DMS79 (cell line): Measurements from ENCODE around the gene GCNT2.
"Not testable (repeated sequence)": the region's sequence is repeated elsewhere in the genome, so short reads cannot be mapped to it uniquely, and the experiment has no call there.

Experiments
- DNase-seq: peaks from one replicate; lab custom pipeline; 2025; lab: John Stamatoyannopoulos, UW

Gene GCNT2

DNA sequence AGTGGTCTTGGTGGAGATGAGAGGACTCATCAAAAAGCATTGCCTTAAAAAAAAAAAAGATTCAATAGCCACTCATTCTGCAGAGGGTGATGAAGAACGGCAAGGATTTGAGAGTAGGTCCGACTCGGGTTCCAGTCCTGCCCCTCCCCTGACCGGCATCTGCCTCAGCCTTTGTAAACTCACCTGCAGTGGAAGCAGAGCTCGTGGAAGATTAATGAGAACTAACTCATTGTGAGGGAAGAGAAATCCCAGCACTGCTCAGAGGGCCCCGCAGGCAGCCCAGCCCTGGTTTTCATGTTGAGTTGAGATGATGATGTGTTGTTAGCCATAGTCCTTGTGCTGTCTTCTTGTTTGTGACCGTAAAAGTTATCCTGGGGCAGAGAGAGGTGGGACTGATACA, 59.4 kb downstream of the GCNT2 start:
- DNase-seq = no peak

GRCh38 chr6:10581402-10581801, 60.3 kb downstream of the GCNT2 start:
- not testable (repeated sequence) for DNase-seq

- peak; percentile 74 for DNase-seq
Measured at GRCh38 chr6:10582774-10583508, 61.8 kb downstream of the GCNT2 start.

DNA sequence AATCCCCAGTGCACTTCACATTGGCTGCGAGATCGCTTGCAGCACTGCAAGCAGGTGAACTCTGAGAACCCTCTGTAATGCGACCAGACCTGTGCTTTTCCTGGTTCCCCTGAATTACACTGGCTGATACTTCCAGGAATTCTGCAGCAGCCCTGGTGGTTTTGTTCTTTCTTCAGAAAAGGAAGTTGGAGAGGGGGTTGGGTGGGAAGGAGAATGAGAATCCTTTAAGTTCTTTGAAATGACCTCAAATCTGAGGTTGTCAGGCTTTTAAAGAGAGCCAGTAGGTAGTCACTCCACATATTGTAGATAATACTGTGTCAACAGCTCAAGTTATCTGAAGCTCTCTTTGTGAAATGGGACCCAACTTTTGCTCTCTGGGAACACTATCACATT, 62.4 kb downstream of the GCNT2 start:
- DNase-seq = no peak

DNA sequence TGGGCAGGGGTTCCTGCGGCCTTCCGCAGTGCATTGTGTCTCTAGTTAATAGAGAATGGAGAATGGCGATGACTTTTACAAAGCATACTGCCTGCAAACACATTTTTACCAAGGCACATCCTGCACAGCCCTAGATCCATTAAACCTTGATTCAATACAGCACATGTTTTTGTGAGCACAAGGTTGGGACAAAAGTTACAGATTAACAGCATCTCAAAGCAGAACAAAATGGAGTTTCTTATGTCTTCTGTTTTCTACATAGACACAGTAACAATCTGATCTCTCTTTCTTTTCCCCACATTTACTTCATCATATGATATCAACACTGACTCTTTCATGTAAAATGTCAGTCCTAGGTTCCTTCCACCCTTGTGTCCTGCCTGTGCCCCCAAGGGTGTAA, 63.5 kb downstream of the GCNT2 start:
- no peak for DNase-seq

- DNase-seq = no peak
Measured at GRCh38 chr6:10585209-10585845, 64.2 kb downstream of the GCNT2 start.

DNA sequence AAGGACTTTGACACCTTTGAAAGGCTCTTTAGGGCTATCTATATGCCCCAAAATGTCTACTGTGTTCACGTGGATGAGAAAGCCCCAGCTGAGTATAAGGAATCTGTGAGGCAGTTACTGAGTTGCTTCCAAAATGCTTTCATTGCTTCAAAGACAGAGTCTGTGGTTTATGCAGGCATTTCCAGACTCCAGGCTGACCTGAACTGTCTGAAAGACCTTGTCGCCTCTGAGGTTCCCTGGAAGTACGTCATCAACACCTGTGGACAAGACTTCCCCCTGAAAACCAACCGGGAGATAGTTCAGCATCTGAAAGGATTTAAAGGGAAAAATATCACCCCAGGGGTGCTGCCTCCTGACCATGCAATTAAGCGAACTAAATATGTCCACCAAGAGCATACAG, 65.2 kb downstream of the GCNT2 start:
- no peak for DNase-seq

DNA sequence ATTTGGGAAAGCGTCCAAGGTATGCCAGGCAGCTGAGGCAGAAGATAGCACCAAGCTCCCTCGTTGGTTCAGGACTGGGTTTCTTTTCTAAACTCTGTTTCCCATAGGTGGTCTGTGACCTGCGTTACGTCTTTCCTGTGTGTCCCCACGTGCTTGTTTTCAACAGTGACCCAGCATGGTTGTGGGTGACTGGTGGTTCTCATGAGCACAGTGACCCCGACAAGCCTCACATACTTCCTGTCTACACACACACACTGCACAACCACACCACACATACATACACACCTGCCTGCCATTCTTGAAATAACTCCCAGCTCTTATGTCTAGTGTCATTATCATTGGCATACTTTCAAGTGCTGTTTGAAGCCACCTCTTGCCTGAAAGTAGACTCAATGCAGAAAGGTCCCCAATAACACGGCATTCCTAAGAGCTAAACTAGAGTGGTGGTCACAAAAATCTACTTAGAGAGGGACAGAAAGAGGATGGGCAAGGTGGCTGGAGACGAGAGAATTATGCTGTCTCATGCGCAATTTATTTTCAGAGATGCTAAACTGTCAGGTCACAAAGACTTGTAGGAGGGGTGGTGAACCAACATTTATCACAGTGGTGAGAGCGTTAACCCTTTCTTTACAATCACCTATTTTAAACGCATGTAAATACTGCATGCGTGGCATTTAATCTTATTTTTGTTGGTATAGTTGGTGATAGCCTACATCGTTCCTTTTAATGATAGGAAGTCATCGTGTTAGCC, 66.7 kb downstream of the GCNT2 start:
- DNase-seq = no peak

GRCh38 chr6:10588562-10589428, 67.6 kb downstream of the GCNT2 start:
- no peak for DNase-seq

DNA sequence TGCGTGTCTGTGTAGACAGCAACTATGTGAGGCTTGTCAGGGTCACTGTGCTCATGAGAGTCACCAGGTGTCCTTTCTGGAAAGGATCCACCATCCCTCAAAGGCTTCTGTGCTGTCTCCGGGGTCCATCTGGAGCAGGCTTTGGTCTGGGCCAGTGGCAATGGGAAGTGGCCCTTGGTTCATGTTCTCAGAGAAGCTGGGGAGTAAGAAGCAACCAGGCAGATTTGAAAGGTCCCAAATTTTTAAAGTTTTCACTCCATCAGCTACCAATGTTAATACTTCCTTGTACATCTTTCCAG, 68.2 kb downstream of the GCNT2 start:
- no peak for DNase-seq

DNA sequence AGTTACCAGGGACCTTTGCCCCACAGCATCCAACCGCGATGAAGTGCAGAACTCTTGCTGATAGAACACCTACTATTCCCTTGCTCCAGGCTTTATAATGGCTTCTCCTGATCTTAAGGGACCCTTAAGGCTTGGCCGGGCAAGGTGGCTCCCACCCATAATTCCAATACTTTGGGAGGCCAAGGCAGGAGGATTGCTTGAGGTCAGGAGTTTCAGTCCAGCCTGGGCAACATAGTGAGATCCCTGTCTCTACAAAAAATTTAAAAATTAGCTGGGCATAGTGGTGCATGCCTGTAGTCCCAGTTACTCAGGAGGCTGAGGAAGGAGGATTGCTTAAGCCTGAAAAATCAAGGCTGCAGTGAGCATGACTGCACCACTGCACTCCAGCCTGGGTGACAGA, 68.8 kb downstream of the GCNT2 start:
- no peak for DNase-seq

- DNase-seq = no peak
Measured at GRCh38 chr6:10591422-10592160, 70.4 kb downstream of the GCNT2 start.

- no peak for DNase-seq
Measured at GRCh38 chr6:10595731-10596664, 74.8 kb downstream of the GCNT2 start.

GRCh38 chr6:10597499-10598001, 76.4 kb downstream of the GCNT2 start:
- DNase-seq = no peak

GRCh38 chr6:10598084-10598960, 77.2 kb downstream of the GCNT2 start:
- DNase-seq = no peak

- no peak for DNase-seq
Measured at GRCh38 chr6:10599046-10599445, 77.9 kb downstream of the GCNT2 start.

DNA sequence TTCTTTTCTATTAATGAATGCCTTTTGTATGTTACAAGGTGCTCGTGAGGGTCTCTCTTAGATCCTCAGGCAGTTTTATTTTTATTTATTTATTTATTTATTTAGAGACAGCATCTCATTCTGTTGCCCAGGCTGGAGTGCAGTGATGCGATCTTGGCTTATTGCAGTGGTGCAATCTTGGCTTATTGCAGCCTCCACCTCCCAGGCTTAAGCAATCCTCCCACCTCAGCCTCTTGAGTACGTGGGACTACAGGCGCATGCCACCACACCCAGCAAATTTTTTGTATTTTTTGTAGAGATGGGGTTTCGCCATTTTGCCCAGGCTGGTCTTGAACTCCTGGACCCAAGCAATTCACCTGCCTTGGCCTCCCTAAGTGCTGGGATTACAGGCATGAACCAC, 79.5 kb downstream of the GCNT2 start:
- DNase-seq = not testable (repeated sequence)

GRCh38 chr6:10603219-10603618, 82.1 kb downstream of the GCNT2 start:
- DNase-seq = no peak

GRCh38 chr6:10609038-10609437, 87.9 kb downstream of the GCNT2 start:
- DNase-seq = no peak
